Glomerular visceral epithelial cell (primary cell): Measurements from ENCODE around the gene METAP1D.
A peak's percentile ranks its signal among the peaks of the same experiment; 100 is the strongest.
"Not testable (repeated sequence)": the region's sequence is repeated elsewhere in the genome, so short reads cannot be mapped to it uniquely, and the experiment has no call there.

ENCODE experiments used
- DNase-seq: peaks from one replicate; pipeline ENCODE4 v3.0.0-alpha.2; 2016; ENCODE audit errors: extremely low spot score

The METAP1D gene

GRCh38 chr2:171997031-171997430 is 2.7 kb upstream of the METAP1D start:
- not testable (repeated sequence) for DNase-seq

GRCh38 chr2:171999161-171999560 is 592 bp upstream of the METAP1D start:
- no peak for DNase-seq

- no peak for DNase-seq
These were observed 1.1 kb downstream of the METAP1D start for GRCh38 chr2:172000696-172001361.

- DNase-seq = no peak
These were observed 7.6 kb downstream of the METAP1D start for GRCh38 chr2:172007372-172007771.

GRCh38 chr2:172009823-172010222 is 10.1 kb downstream of the METAP1D start:
- DNase-seq = no peak

- no peak for DNase-seq
These were observed 12.2 kb downstream of the METAP1D start for GRCh38 chr2:172011812-172012575.

- no peak for DNase-seq
These were observed 13.1 kb downstream of the METAP1D start for GRCh38 chr2:172012677-172013391.

GRCh38 chr2:172013396-172013795 is 13.6 kb downstream of the METAP1D start:
- DNase-seq = no peak

GRCh38 chr2:172021074-172021931 is 21.6 kb downstream of the METAP1D start:
- DNase-seq = peak; percentile 52

GRCh38 chr2:172021955-172022354 is 22.2 kb downstream of the METAP1D start:
- peak; percentile 28 for DNase-seq

GRCh38 chr2:172031536-172031935 is 31.8 kb downstream of the METAP1D start:
- DNase-seq = no peak

GRCh38 chr2:172038121-172038520 is 38.4 kb downstream of the METAP1D start:
- no peak for DNase-seq

GRCh38 chr2:172038604-172039003 is 38.9 kb downstream of the METAP1D start:
- no peak for DNase-seq

- DNase-seq = no peak
These were observed 39.4 kb downstream of the METAP1D start for GRCh38 chr2:172039011-172039704.

GRCh38 chr2:172040311-172040710 is 40.6 kb downstream of the METAP1D start:
- no peak for DNase-seq

GRCh38 chr2:172046080-172046678 is 46.4 kb downstream of the METAP1D start:
- DNase-seq = no peak

GRCh38 chr2:172046866-172047565 is 47.3 kb downstream of the METAP1D start:
- no peak for DNase-seq

GRCh38 chr2:172047566-172048507 is 48.1 kb downstream of the METAP1D start:
- no peak for DNase-seq
